Measurements from ENCODE around the gene SUGP2.

Gene SUGP2

DNA sequence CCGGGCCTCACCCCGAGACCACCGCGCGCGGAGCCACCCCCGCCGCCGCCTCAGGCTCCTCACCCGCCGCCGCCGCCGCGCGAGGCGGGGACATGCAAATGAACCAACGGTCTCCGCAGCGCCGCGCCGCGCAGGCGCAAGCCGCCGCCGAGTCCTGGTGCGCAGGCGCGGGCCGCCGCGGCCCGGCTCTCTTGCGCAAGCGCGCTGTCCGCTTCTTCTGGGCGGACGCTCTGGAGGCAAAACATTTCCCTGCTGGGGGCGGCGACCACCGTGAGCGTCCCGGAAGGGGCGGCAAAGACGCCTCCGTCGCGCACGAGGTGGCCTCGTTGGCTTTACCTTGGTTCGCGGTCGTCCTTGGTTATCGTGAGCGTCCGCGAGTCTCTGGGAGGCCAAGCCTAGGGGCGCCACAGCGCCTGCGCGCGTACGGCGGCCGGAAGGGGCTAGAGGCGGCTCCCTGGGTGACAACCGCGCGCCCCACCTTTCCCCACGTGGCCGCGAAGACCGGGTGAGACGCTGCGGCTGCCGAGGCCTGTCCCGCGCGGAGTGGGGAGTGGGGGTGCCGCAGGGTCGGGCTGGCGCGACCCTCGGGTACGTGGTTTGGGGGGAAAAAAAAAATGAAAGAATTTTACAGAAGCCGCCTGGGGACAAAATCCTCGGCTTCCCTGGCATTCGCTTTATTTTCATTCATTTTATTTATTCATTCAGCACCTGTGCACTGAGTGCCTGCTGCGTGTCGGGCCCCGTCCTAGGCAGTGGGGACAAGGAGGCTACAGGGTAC is at the start of gene SUGP2, which contains the start of gene ARMC6:
SUGP2 (minus strand) TSS at position 92 of the 778 bp plus-strand sequence. CDS start 2,446 bp downstream, outside the sequence.
ARMC6 (plus strand) TSS at position 178 of the 778 bp plus-strand sequence. CDS start 607 bp downstream, outside the sequence.
- Histone ChIP-seq H3K9ac (ENCODE audit: insufficient read length) (peak within 1 kb of the TSS; percentile 94), H3K4me3 (peak within 1 kb of the TSS; percentile 81), H3K36me3 (ENCODE audit: insufficient read depth, low read length) (peaks cover 60% of the 10 kb centered on the region), H3K9me3 (ENCODE audit: low read depth, low read length) (no peaks in the 10 kb centered on the region), H3K27ac (peak within 1 kb of the TSS; percentile 84)
- peak; percentile 47 for DNase-seq (ENCODE audit: low read depth, low spot score)
- TF ChIP-seq POLR2AphosphoS5 (IDR thresholded peaks at IDR 0.05; ENCODE audit: borderline replicate concordance, low read depth, low read length), result peak; percentile 64
- TF ChIP-seq FOXP2 (optimal IDR thresholded peaks at IDR 0.05; ENCODE audit: control extremely low read depth, extremely low read length, insufficient read depth), result peak; percentile 61
- TF ChIP-seq EZH2 (IDR thresholded peaks at IDR 0.05), result no peak

DNA sequence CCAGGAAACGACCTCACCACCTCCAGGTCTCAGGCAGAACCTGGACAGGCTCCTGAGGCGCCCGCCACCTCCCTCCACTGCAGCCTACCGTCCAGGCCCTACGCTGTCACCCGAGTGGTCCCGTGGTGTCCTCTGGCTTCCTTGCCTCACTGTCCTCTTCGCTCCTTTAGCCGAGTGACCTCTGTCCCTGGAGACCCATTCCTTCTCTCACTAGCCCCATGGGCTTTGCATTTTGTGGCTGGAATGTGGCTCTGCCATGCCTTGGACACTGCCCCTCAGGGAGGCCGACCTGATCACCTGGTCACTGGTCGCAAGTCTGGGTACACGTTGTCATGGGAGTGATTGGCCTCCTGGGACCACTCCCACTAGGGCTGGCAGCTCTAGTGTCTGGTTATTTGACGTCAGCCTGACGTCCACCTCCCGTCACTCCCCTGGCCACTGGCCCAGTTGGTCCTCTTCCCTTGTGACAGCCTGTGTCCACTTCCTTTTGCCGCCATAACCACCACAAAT is 48.4 kb upstream of the SUGP2 start:
- Histone ChIP-seq H3K9me3 (ENCODE audit: low read depth, low read length) (no peaks in the 10 kb centered on the region), H3K36me3 (ENCODE audit: insufficient read depth, low read length) (no peaks in the 10 kb centered on the region), H3K27ac (no peak overlapping the region), H3K9ac (ENCODE audit: insufficient read length) (no peak overlapping the region), H3K4me3 (no peak overlapping the region)
- no peak for DNase-seq (ENCODE audit: low read depth, low spot score)
- TF ChIP-seq FOXP2 (optimal IDR thresholded peaks at IDR 0.05; ENCODE audit: control extremely low read depth, extremely low read length, insufficient read depth) (no peak), POLR2AphosphoS5 (IDR thresholded peaks at IDR 0.05; ENCODE audit: borderline replicate concordance, low read depth, low read length) (no peak), EZH2 (IDR thresholded peaks at IDR 0.05) (no peak)

DNA sequence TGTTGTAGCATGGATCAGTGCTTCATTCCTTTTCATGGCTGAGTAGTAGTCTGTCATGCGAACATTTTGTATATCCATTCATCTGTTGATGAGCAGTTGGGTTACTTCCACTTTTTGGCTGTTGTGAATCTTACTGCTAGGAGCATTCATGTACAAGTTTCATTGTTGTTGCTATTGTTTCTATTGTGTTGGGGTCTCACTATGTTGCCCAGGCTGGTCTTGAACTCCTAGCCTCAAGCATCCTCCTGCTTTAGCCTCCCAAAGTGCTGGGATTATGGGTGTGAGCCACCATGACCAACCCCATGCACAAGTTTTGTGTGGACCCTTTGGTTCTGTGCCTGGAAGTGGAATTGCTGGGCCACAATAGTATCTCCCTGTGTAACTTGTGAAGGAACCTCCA is 46.3 kb upstream of the SUGP2 start:
- Histone ChIP-seq H3K36me3 (ENCODE audit: insufficient read depth, low read length) (no peaks in the 10 kb centered on the region), H3K9me3 (ENCODE audit: low read depth, low read length) (no peaks in the 10 kb centered on the region), H3K4me3 (no peak overlapping the region), H3K27ac (no peak overlapping the region), H3K9ac (ENCODE audit: insufficient read length) (no peak overlapping the region)
- DNase-seq (ENCODE audit: low read depth, low spot score), result no peak
- TF ChIP-seq EZH2 (IDR thresholded peaks at IDR 0.05) (no peak), POLR2AphosphoS5 (IDR thresholded peaks at IDR 0.05; ENCODE audit: borderline replicate concordance, low read depth, low read length) (no peak), FOXP2 (optimal IDR thresholded peaks at IDR 0.05; ENCODE audit: control extremely low read depth, extremely low read length, insufficient read depth) (no peak)

DNA sequence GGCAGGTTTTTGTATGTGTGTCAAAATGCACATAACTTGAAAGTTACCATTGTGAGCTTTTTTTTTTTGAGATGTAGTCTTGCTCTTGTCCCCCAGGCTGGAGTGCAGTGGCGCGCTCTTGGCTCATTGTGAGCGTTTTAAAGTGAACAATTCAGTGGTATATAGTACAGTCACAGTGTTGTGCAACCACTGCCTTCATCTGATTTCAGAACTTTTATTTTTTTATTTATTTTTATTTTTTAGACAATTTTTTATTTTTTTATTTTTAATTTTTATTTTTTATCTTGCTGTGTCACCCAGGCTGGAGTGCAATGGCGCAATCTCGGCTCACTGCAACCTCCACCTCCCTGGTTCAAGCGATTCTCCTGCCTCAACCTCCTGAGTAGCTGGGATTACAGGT is 45.5 kb upstream of the SUGP2 start:
- Histone ChIP-seq H3K36me3 (ENCODE audit: insufficient read depth, low read length) (no peaks in the 10 kb centered on the region), H3K9ac (ENCODE audit: insufficient read length) (no peak overlapping the region), H3K9me3 (ENCODE audit: low read depth, low read length) (no peaks in the 10 kb centered on the region), H3K27ac (no peak overlapping the region), H3K4me3 (no peak overlapping the region)
- TF ChIP-seq EZH2 (IDR thresholded peaks at IDR 0.05) (no peak), POLR2AphosphoS5 (IDR thresholded peaks at IDR 0.05; ENCODE audit: borderline replicate concordance, low read depth, low read length) (no peak), FOXP2 (optimal IDR thresholded peaks at IDR 0.05; ENCODE audit: control extremely low read depth, extremely low read length, insufficient read depth) (no peak)
- no peak for DNase-seq (ENCODE audit: low read depth, low spot score)

DNA sequence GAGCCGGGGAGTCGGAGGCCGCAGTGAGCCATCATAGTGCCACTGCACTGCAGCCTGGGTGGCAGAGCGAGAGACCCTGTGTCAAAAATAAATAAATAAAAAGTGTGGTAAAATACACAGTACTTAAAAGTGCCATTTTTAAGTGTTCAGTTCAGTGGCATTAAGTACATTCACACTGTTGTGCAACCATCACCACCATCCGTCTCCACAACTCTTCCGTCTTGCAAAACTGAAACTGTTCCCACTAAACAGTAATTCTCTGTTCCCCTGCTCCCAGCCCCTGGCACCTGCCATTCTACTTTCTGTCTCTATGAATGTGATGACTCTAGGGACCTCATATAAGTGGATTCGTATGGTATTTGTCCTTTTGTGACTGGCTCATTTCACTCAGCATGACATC is 43.8 kb upstream of the SUGP2 start:
- Histone ChIP-seq H3K27ac (no peak overlapping the region), H3K9ac (ENCODE audit: insufficient read length) (no peak overlapping the region), H3K4me3 (no peak overlapping the region), H3K9me3 (ENCODE audit: low read depth, low read length) (no peaks in the 10 kb centered on the region), H3K36me3 (ENCODE audit: insufficient read depth, low read length) (no peaks in the 10 kb centered on the region)
- no peak for TF ChIP-seq FOXP2 (optimal IDR thresholded peaks at IDR 0.05; ENCODE audit: control extremely low read depth, extremely low read length, insufficient read depth)
- DNase-seq (ENCODE audit: low read depth, low spot score), result no peak

DNA sequence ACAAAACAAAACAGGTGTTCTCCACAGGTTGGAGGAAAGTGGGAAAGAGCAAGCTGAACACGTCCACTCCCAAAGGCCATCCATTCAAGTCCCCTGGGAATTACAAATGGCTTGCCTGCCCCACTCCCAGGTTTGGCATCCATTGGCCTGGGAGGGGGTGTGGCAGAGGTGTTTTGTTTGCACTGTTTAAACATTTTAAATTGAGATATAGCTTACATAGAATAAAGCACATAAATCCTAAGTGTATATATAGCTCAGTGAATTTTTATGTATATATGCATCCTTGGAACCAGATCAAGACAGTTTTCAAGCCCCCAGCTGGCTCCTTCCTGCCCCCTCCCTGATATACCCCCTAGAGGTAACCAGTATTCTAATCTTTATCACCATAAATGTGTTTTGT is 43.2 kb upstream of the SUGP2 start:
- TF ChIP-seq FOXP2 (optimal IDR thresholded peaks at IDR 0.05; ENCODE audit: control extremely low read depth, extremely low read length, insufficient read depth) (no peak), POLR2AphosphoS5 (IDR thresholded peaks at IDR 0.05; ENCODE audit: borderline replicate concordance, low read depth, low read length) (no peak)
- no peak overlapping the region for H3K4me3 ChIP-seq
- H3K27ac ChIP-seq, result no peak overlapping the region
- no peaks in the 10 kb centered on the region for H3K9me3 ChIP-seq (ENCODE audit: low read depth, low read length)
- H3K9ac ChIP-seq (ENCODE audit: insufficient read length), result no peak overlapping the region
- H3K36me3 ChIP-seq (ENCODE audit: insufficient read depth, low read length), result no peaks in the 10 kb centered on the region
- no peak for DNase-seq (ENCODE audit: low read depth, low spot score)

DNA sequence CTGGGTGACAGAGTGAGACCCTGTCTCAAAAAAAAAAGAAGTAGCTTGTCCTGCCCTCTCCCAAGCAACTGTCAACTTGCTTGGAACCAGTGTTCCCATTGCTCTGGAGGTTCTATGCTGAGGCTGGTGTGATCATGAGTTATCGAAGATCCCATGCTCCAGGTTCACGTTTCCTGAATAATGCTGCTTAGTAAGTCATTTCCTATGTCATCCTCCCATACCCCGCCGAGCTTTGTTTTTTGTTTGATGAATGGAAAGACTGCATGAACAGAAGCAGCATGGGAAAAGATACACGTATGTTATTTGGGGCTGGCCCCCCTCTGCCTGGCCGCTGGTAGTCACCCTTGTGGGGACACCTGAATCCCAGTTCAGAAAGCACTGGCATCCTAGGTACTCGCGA is 41.8 kb upstream of the SUGP2 start:
- Histone ChIP-seq H3K36me3 (ENCODE audit: insufficient read depth, low read length) (no peaks in the 10 kb centered on the region), H3K4me3 (no peak overlapping the region), H3K9me3 (ENCODE audit: low read depth, low read length) (no peaks in the 10 kb centered on the region), H3K9ac (ENCODE audit: insufficient read length) (no peak overlapping the region), H3K27ac (no peak overlapping the region)
- DNase-seq (ENCODE audit: low read depth, low spot score), result no peak
- TF ChIP-seq EZH2 (IDR thresholded peaks at IDR 0.05) (no peak), FOXP2 (optimal IDR thresholded peaks at IDR 0.05; ENCODE audit: control extremely low read depth, extremely low read length, insufficient read depth) (no peak), POLR2AphosphoS5 (IDR thresholded peaks at IDR 0.05; ENCODE audit: borderline replicate concordance, low read depth, low read length) (no peak)

DNA sequence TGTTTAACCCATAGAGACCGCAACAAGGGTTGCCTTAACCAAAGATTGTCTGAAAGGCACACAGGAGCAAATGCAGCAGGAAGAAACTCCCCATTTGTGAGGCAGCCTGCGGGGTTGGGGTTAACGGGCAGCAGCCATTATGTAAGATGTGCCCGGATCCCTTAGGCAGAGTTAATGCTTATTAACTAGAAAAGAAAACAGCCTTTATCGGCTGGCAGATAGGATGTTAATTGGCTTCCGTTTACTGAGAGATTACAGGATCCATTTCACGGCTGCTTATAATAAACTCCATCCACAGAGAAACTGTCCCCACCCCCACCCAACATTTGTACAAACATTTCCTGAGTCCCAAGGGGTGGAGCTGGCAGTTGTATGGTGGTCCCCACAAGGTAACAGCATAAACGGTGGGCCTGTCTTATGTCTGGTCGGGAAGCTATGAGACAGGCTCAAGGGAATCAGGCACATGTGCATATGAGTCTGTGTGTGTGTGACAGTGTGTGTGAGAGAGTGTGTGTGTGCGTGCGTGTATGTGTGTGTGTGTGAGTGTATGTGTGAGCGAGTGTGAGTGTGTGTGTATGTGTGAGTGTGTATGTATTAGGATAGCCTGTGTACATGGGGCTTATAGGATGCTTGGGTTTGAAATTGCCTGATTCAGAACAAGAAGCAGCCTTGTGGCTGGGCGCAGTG is 41.0 kb upstream of the SUGP2 start:
- Histone ChIP-seq H3K36me3 (ENCODE audit: insufficient read depth, low read length) (no peaks in the 10 kb centered on the region), H3K4me3 (no peak overlapping the region), H3K9me3 (ENCODE audit: low read depth, low read length) (no peaks in the 10 kb centered on the region), H3K9ac (ENCODE audit: insufficient read length) (no peak overlapping the region), H3K27ac (no peak overlapping the region)
- TF ChIP-seq FOXP2 (optimal IDR thresholded peaks at IDR 0.05; ENCODE audit: control extremely low read depth, extremely low read length, insufficient read depth) (no peak), EZH2 (IDR thresholded peaks at IDR 0.05) (no peak), POLR2AphosphoS5 (IDR thresholded peaks at IDR 0.05; ENCODE audit: borderline replicate concordance, low read depth, low read length) (no peak)
- no peak for DNase-seq (ENCODE audit: low read depth, low spot score)
